HG02798 (cell line): ENCODE data around the gene POLR2J2.
"Not testable (repeated sequence)": the region's sequence is repeated elsewhere in the genome, so short reads cannot be mapped to it uniquely, and the experiment has no call there.

ENCODE experiments used
- ATAC-seq: cut with Tn5 transposase; IDR thresholded peaks from one replicate; pipeline ENCODE4 v1.9.1; 2021; ENCODE audit warnings: mild to moderate bottlenecking; ENCODE audit not compliant: unreplicated experiment, poor library complexity

Gene POLR2J2

DNA sequence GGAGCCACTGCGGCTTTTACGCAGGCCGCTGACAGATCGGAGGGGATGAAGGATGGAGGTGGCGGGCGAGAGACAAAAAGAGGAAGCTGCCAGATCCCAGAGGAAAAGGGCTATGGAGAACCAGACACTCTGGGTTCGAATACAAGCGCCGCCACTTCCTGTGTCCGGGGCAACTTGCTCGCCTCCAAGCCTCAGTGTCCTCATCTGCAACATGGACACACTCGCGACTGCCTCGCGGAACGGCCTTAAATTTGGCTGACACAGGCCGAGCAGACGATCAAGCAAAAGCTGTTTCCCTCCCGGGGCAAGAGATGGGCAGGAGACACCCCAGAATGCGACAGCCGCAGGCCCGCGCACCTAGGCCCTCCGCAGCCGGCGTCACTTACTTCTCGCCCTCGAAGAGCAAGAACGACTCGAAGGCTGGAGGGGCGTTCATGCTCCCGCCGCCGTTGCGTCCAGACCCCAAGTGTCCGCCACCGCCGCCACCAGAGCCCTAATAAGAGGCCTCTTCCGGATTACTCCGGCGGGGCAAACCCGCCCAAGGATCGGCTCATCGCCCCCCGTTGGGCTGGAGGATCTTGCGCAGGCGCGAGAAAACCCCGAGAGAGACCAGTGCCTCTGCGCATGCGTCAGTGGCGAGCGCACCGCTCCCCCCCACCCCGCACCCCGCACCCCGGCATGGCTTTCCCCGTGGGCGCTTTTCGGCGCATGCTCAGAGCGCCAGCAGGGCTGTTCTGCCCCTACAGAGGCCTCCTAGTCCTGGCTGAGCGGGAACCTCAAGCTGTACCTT lies at the start of gene POLR2J2:
TSS of gene POLR2J2 (minus strand) at position 498 of the 790 bp plus-strand sequence. CDS start at position 436, 62 bp downstream.
- ATAC-seq, result peak; percentile 81

DNA sequence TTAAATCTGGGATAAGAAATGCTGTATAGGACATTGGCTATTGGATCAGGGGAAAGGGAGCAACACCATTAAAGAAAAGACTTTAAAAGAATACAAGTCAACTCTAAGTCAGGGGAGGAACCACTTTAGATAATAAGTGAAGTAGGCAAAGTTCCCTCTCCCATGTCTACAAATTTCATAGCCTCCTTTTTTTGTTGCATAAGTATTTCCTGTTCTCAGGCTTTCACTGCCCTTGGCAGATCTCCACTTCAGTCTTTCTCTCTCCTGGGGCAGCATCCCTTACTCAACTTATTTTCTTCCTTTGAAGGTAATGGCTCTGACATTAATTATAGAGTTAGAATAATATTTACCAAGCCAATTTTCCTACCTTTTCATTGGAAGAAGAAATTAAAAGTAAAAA lies 47.0 kb upstream of the POLR2J2 start:
- ATAC-seq, result not testable (repeated sequence)

DNA sequence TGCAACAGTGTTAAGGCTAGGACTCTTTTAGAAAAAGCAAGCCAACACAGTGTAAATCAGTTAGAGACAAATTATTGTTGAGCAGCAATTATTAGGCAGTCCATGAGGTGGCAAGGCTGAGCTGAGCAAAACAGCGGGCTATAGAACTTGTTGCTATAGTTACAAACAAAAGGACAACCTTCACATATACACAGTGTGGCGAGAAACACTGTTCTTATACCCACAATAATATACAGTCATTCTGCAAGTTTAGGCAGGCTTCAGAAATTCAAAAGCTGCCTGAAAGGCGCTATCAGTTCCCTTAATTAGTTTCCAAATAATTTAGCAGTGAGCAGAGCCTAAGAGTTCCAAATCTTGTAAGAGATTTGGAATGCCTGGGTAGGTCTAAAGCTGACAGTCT lies 44.3 kb upstream of the POLR2J2 start:
- peak; percentile 55 for ATAC-seq

DNA sequence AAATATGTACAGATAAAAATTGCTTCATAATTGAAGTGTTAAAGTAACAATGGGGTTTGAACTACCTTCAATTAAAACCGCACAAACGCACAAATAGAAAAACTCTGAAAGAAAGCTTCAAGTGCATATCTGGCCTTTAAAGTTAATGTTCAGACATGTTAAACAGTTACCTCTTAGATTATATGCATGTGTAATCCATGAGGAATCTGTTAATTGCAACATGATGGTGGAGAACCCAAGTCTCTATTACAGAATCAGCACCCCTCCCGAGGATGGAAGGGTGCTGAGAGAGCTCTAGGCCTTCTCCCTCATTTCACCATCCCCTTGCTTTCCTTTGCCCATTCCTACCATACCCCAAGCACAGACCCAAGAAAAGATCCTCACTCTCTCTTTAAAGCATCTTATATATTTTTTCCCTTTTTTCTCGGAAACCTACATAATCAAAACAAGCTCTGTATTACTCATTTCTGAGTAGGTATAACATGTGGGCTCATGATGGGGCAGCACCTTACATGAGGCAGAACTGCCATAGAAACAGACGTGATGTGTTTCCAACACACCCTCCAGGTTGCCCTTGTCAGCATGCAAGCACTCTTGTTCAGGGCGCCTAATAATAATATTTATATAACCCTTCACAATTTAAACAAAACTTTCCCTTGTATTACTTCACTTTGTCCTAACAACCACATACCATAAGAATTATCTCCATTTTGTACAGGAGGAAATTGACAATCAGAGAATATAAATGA lies 43.5 kb upstream of the POLR2J2 start:
- not testable (repeated sequence) for ATAC-seq

DNA sequence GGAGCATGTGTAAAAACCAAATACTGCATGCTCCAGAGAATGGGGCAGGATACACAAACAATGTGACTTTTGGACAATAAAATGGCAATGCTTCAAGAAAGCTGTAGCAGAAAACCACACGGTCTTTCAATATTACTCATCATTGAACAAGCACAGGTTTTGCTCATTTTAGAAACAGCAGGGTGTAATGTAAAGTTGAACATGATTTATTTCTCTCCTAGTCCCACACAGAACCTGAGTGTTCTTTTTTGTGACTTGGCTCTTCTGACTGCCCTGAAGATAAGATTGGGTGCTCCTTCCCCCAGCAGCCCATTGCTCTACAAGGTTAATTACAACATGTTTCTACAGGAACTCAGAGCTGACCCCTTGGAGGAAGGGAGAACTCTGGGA lies 42.2 kb upstream of the POLR2J2 start:
- ATAC-seq, result peak; percentile 73

DNA sequence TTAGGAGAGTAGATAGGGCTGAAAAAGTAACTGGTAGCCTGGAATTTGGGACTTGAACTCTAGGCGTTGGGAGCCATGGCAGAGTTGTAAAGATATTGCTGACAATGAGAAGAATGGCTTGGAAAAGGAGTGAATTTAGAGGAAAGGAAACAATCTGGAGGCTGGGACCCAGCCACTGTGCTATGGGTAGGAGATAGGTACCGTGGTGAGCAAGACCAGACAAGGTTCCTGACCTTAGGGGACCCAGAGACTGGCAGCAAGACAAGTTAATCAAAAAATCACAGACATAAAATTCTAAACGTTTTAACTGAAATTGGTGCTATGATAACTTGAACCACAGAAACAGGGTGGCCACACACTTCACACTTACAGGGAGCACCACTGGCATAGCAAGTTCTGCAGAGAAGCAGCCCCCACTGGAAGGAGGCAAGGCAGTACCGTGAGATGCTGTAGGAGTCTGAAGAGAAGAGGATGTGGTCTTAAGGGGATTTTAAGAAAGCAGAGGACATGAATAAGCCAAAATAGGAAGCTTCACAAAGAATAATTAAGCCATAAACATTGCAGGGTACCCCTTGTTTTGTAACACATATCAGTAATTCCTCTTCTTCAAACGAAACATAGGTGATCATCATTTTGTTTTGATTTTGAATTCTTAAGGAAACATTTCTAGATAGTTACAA lies 41.7 kb upstream of the POLR2J2 start:
- peak; percentile 71 for ATAC-seq

DNA sequence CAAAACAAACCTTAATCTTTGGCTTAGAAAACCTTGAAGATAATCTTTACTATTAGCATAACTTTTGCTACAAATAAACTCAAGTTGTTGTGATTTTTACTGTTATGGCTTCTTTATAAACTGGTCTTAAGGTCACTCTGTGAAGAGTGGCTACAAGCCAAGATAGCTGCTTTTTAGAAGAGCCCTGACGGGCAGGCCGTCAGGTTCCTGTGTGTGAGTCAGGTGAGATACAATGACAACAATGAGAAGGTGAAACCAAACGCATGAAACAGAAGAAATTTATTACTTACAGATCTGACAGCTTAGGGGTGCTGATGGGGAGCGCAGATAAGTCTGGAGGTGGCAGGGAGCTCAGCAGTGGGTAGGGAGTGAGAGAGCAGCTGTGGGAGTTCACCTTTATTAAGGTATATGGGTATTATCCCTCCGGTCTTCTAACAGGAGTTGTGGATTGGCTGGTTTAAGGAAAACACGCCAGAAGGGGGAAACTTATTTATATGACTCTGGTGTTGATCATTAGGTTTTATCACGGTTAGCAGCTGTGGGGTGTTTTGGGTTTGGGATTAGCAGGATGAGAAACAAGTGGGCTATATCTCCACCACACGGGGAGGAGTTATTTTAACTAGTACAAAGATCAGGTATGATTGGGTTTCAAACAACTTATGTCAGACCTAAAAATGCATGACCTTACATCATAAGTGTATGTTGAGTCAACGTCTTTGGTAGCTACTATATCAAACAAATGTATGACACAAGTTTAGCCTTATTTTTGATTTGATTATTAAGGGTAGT lies 27.7 kb upstream of the POLR2J2 start:
- ATAC-seq, result not testable (repeated sequence)

DNA sequence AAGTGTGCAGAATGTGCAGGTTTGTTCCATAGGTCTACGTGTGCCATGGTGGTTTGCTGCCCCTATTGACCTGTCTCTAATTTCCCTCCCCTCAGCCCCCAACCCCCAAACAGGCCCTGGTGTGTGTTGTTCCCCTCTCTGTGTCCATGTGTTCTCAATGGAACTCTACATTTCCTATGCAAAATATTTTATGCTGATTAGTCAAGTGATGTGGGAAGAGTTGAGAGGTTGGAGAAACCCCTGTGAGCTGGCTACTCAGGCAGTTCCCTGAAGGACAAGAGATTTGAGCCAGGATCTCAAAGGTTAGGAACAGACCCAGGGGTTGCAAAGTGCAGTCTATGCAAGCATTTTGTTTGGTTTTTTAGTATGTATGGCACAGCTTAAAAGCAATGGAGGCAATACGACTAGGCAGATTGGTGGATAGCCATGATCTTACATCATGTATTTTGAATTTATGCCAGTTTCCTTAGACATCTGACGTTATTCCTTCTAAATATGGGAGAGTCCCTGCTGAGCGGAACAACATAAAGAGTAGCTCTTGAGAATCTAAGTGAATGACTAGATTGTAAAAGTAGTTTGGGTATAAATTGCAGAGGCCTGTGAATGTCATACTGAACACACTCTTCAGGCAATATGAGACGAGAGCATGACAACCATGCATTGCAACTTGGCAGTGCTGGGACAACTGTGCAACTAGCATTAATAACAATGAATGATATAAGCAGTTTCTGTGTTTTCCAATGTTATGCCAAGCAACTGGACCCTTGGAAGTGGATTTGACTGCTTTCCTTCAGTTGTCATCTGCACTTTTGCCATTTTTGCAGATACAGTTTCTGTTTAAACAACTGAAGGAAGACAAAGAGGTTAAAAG lies 26.4 kb upstream of the POLR2J2 start:
- ATAC-seq, result not testable (repeated sequence)

DNA sequence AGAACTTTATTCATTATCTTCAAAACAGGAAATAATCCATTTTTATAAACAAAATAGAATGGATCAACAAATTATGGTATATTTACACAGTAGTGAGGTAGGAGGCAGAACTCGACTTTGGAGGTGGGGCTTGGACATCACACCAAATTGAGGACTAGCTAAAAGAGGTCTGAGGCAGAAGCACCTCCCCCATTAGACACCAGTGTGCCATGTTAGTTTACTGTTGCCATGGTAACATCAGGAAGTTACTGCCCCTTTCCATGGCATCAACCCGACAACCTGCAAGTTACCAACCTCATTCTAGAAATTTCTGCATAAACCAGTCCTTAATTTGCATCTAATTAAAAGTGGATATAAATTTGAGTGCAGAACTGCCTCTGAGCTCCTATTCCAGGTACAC lies 24.5 kb upstream of the POLR2J2 start:
- ATAC-seq, result not testable (repeated sequence)

DNA sequence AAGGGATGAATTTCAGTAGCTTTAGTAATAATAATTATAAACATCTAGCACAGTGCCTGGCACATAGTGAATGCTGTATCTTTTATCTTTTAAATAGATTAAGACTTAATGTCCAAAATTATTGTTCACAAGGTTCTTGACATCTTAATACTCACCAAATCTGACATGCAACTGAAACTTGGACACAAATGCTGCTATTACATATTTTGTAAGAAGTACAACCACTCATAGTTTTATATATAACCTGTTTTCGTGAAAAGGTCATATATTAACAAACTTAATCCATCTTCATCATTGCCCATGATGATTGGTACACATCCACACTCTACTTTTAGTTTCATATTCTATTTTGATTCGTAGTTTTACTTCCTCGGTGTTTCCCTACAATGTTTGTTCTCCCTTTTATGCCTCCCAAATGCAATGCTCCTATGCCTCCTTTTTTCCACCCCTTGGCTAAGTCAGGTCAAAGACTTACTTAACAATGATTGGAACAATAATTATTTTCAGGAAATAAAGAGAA lies 23.6 kb upstream of the POLR2J2 start:
- peak; percentile 43 for ATAC-seq

DNA sequence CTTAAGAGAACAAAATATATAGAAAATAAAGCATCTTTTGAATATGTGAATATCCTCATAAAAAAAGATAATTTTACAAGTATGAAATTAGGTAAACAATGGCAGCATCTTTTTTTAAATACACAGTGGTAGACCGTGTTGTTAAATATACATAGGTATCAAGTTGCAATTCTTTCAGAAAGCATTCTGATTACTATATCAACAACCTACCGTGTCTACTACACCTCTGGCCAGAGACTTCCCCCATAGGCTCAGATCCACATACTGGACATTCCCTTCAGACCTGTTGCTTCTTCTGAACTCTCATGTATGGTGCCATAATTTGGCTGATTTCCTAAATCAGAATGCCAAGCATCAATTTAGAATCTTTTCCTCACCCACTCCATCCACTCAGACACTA lies 22.5 kb upstream of the POLR2J2 start:
- ATAC-seq, result not testable (repeated sequence)

DNA sequence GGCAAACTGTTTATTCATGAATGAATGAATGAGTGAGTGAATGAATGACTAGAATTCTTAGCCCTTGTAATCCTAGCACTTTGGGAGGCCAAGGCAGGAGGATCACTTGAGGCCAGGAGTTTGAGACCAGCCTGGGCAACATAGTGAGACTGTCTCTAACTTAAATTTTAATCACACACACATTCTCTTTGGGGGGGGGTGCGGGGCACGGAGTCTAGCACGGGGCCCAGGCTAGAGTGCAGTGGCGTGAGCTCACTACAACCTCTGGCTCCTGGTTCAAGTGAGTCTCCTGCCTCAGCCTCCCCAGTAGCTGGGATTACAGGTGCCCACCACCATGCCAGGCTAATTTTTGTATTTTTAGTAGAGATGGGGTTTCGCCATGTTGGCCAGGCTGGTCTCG lies 19.1 kb upstream of the POLR2J2 start:
- not testable (repeated sequence) for ATAC-seq

DNA sequence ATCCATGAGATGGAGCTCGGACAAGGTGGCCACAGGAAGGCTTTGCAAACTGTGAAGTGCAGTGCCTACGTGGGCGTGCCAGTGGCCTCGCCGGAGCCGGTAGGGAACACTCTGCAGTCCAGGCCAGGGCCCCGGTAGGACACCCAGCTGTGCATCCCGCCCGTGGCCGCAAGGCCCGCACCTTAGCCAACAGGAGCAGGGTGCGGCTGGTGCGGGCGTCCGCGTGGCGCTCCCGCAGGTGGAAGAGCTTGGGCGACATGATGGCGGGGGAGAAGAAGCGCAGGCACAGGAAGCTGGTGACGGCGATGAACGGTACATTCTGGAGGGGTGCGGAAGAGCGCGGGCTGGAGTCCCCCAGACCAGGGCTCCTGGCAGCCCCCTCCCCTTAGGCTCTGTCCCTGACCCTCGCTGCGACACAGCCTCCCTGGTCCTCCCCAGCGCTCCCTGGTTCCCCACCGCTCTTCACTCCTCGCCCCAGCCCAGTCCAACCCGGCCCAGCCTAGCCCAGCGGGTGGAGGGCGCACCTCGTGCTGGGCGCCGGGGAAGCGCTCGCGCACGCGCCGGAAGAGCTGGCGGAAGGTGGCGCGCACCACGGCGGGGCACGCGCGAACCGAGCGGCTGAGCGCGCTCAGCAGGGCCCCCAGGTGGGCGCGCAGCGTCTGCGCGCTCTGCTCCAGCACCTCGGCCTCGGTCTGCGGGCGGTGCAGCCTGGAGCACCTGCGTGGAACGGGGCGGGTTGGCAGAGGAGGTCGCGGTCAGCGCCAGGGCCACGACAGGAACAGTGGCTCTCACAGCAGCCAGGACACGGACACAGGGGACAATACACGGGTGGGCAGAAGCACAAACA lies 18.2 kb upstream of the POLR2J2 start:
- peak; percentile 67 for ATAC-seq

DNA sequence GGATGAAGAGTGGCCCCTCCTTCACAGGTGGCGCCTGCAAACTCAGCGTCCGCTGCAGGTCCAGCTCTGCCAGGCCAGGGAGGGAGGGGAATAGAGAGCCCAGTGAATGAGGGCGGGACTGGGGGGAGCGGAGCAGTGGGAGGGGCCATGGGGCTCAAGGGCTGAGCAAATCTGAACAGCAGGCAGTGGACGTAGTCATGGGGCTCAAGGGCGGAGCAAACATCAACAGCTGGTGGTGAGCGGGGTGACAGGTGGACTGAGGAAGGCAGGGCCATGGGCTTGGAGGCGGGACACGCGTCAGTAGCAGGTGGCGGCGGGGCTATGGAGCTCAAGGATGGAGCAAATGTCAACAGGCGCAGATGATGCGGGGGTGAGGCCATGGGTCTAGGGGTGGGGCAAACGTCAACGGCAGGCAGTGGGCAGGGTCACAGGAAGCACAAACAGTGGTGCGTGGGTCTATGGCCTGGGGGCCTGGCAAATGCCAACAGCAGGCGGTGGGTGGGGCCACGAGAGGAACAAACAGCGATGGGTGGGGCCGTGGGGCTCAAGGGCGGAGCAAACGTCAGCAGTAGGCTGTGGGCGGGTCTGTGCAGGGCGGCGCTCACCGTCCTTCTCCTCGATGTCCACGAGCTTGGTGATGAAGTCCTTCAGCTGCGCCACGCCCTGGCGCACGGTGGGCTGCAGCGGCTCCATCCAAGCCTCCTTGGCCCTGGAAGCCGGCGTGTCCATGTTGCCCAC lies 17.0 kb upstream of the POLR2J2 start:
- peak; percentile 77 for ATAC-seq

DNA sequence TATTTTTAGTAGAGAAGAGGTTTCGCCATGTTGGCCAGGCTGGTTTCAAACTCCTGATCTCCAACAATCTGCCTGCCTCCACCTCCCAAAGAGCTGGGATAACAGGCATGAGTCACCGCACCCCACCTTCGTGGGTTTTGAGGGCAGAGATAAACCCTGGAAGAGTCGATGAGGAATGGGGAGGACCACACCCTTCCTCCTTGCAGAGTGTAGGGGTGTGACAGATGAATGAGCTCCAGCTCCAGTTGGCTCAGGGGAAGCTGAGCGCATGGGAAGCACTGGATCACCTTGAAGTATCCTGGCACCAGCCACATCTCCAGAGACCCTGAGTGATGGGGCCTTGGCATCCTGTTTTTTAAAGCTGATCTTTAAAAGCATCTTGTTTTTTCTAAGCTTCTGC lies 11.1 kb upstream of the POLR2J2 start:
- not testable (repeated sequence) for ATAC-seq

DNA sequence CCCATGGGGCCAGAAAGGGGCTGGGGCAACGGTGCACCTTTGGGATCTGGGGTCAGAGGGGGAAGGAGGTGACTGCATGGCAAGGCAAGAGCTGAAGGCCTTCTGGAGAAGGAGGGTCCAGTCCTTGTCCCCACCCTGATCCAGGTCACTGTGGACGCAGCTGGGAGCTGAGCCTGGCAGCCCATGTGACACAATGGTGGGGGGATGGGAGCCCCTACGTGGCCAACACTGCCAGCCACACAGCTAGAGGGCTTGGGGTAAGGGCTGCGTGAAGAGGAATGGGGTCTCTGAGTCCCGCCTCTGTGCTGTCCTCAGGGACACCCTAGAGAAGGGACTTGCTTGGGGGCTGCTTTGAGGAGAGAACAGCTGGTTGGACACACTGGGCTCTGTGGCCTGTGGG lies 9.3 kb upstream of the POLR2J2 start:
- not testable (repeated sequence) for ATAC-seq

DNA sequence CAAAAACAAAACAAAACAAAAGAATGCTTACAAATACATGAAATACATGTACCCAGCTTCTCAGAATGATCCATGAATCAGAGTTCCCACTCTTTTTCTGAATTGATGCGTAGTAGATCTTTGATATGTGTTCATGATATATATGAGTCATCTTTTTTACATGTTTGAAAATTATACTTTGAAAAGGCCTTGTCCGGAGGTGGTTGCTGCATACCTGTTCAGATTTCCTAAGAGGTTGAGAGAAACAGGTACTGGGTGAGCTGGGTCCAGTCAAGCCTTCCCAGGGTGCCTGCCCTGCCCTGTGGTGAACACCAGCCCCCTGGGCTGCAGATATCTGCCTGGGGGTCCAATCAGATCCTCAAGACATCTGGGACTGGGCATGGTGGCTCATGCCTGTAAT lies 4.1 kb upstream of the POLR2J2 start:
- ATAC-seq, result not testable (repeated sequence)
